Measurements from ENCODE around the gene ZNF655.

The ZNF655 gene

GRCh38 chr7:99557196-99557607, 1.2 kb upstream of the ZNF655 start:
- H3K27ac ChIP-seq, result no peak overlapping the region; the same call in 1 of the 2 replicates
- DNase-seq, result no peak
- peak overlapping the region; percentile 90 for H3K4me3 ChIP-seq (ENCODE audit: low read depth, low read length)
- no peaks in the 10 kb centered on the region for H3K9me3 ChIP-seq (ENCODE audit: severe bottlenecking)
- no peaks in the 10 kb centered on the region for H3K27me3 ChIP-seq (ENCODE audit: insufficient read depth, low read depth, severe bottlenecking)
- TF ChIP-seq, protein P1, sequence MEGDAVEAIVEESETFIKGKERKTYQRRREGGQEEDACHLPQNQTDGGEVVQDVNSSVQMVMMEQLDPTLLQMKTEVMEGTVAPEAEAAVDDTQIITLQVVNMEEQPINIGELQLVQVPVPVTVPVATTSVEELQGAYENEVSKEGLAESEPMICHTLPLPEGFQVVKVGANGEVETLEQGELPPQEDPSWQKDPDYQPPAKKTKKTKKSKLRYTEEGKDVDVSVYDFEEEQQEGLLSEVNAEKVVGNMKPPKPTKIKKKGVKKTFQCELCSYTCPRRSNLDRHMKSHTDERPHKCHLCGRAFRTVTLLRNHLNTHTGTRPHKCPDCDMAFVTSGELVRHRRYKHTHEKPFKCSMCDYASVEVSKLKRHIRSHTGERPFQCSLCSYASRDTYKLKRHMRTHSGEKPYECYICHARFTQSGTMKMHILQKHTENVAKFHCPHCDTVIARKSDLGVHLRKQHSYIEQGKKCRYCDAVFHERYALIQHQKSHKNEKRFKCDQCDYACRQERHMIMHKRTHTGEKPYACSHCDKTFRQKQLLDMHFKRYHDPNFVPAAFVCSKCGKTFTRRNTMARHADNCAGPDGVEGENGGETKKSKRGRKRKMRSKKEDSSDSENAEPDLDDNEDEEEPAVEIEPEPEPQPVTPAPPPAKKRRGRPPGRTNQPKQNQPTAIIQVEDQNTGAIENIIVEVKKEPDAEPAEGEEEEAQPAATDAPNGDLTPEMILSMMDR (IDR thresholded peaks at IDR 0.05; ENCODE audit: low read depth, low read length), result no peak
- peaks cover 60% of the 10 kb centered on the region for H3K36me3 ChIP-seq

GRCh38 chr7:99557940-99558305, 519 bp upstream of the ZNF655 start:
- no peak for DNase-seq
- peaks cover 67% of the 10 kb centered on the region for H3K36me3 ChIP-seq
- H3K9me3 ChIP-seq (ENCODE audit: severe bottlenecking), result no peaks in the 10 kb centered on the region
- peak overlapping the region; percentile 98 for H3K27ac ChIP-seq
- H3K4me3 ChIP-seq (ENCODE audit: low read depth, low read length), result peak overlapping the region; percentile 90
- TF ChIP-seq, protein P1 (IDR thresholded peaks at IDR 0.05; ENCODE audit: low read depth, low read length), result no peak
- H3K27me3 ChIP-seq (ENCODE audit: insufficient read depth, low read depth, severe bottlenecking), result no peaks in the 10 kb centered on the region

GRCh38 chr7:99559175-99559915, 903 bp downstream of the ZNF655 start:
- H3K36me3 ChIP-seq, result peaks cover 78% of the 10 kb centered on the region
- DNase-seq, result no peak
- H3K27ac ChIP-seq, result peak overlapping the region; percentile 98
- H3K27me3 ChIP-seq (ENCODE audit: insufficient read depth, low read depth, severe bottlenecking), result no peaks in the 10 kb centered on the region
- H3K9me3 ChIP-seq (ENCODE audit: severe bottlenecking), result no peaks in the 10 kb centered on the region
- H3K4me3 ChIP-seq (ENCODE audit: low read depth, low read length), result peak overlapping the region; percentile 90
- TF ChIP-seq, protein P1 (IDR thresholded peaks at IDR 0.05; ENCODE audit: low read depth, low read length), result no peak

DNA sequence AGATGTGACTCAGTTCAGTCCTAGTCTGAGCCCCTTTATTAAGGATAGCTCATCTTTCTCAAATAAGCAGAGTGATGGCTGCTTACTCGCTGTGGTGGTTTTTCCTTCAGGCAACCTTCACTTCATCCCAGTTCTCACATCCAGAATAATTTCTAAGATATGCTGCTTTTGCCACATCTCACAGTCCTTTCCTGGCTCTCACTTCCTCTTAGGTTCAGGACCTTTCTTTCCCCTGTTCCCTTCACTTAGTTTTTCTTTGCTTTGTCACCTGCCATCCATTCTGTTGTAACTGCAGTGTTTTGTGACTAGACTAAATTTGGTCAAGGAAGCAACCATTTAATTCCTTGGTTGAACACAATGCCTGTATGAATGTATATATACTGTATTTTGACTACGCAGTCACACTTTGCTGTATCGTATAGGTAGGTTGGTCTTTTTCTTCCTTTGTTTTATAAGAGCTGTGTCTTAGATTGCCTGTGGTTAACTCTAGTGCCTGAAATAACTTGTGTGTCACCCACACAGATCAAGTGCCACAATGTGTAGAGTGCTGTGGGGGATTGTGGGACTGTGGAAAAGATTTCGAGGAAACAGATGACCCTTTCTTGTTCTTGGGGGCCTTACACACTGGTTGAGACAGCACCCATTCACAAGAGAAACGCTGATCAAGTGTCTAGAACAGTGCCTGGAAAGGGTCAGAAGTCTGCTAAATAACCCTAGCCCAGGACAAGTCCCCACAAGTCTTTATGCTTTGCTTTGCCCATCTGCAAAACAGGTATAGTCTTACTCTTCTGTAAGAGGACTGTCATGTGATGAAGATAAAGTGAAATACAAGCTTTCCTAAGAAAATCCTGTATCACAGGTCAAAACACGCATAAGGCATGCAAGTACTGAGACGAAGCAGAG, 2.6 kb downstream of the ZNF655 start:
- no peaks in the 10 kb centered on the region for H3K27me3 ChIP-seq (ENCODE audit: insufficient read depth, low read depth, severe bottlenecking)
- no peak overlapping the region for H3K4me3 ChIP-seq (ENCODE audit: low read depth, low read length)
- H3K27ac ChIP-seq, result no peak overlapping the region
- TF ChIP-seq, protein P1 (IDR thresholded peaks at IDR 0.05; ENCODE audit: low read depth, low read length), result no peak
- no peak for DNase-seq
- no peaks in the 10 kb centered on the region for H3K9me3 ChIP-seq (ENCODE audit: severe bottlenecking)
- peaks cover 71% of the 10 kb centered on the region for H3K36me3 ChIP-seq

GRCh38 chr7:99561737-99562051, 3.3 kb downstream of the ZNF655 start:
- Histone ChIP-seq H3K4me3 (ENCODE audit: low read depth, low read length) (no peak overlapping the region), H3K27me3 (ENCODE audit: insufficient read depth, low read depth, severe bottlenecking) (no peaks in the 10 kb centered on the region), H3K36me3 (peaks cover 65% of the 10 kb centered on the region), H3K9me3 (ENCODE audit: severe bottlenecking) (no peaks in the 10 kb centered on the region), H3K27ac (no peak overlapping the region)
- TF ChIP-seq, protein P1 (IDR thresholded peaks at IDR 0.05; ENCODE audit: low read depth, low read length), result no peak
- DNase-seq, result no peak
